NCI-H526 (cell line): Measurements from ENCODE around the gene MYO1C.
"Not testable (repeated sequence)": the region's sequence is repeated elsewhere in the genome, so short reads cannot be mapped to it uniquely, and the experiment has no call there.

Experiments
- DNase-seq, 2 experiments: peaks; one replicate each; lab custom pipeline; 2025; lab: John Stamatoyannopoulos, UW

The MYO1C gene

DNA sequence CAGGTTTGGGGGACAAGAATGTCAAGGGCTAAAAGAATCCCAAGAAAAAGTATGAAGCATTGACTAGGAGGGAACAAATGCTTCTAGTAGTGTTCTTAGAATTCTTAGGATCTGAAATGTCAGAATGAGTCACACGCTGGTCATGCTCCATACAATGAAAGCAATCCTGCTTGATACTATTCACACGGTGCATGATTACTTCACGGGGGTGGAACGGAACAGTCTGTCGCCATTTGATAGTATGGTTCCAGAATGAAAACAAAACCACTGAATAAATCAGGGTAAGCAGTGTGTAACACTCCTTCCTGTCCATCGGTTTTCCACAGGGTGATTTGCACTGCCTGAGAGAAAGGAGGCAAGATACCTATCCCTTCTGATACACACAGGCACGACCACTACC, 69.6 kb downstream of the MYO1C start:
- no peak for DNase-seq

GRCh38 chr17:1421470-1421869, 71.0 kb downstream of the MYO1C start:
- DNase-seq = no peak

DNA sequence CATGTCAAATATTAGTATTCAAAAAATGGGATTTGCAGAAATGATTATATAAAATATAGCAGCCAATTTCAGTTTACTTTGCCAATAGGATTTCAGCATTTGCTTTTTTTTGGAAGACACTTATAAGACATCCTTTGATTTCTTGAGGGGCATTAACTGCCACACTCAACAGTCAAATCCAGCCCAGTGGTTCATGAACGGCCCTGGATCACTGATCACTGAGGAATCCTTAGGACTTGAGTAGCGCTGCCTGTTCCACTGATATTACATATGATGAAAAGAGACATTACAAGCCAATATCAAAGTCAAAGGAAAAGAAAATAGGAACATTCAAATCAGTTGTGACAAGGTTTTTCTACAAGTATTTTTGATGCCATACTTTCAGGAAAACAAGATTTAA, 71.5 kb downstream of the MYO1C start:
- DNase-seq = no peak

GRCh38 chr17:1420163-1420562, 72.3 kb downstream of the MYO1C start:
- no peak for DNase-seq

GRCh38 chr17:1418476-1418875, 74.0 kb downstream of the MYO1C start:
- not testable (repeated sequence) for DNase-seq

DNA sequence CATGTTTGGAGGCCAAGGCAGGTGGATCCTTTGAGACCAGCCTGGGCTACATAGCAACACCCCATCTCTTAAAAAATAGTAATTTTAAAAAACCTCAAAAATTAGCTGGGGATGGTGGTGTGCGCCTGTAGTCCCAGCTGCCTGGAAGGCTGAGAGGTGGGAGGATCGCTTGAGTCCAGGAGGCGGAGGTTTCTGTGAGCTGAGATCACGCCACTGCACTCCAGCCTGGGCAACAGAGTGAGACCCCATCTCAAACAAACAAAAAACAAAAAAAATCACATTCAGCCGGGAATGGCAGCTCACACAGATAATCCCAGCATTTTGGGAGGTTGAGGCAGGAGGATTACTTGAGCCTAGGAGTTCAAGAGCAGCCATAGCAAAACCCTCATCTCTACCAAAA, 76.1 kb downstream of the MYO1C start:
- DNase-seq = no peak

DNA sequence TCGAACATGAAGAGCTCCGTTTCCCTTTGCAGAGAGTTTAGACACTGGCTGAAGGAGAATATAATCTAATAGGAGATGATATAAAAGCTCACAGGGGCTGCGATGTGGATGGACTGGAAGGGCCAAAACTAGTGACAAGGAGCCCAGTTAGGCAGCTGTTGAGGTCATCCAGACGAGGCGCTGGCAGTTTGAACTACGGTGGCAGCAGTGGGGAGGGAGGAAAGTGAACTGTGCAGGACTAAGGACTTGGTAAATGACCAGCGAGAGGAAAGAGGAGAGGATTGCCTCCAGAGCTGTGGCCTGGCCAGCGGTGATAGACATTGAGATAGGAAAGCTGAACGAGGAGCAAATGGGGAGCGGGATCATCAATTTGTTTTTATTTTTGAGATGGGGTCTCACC, 77.9 kb downstream of the MYO1C start:
- no peak for DNase-seq
